ENCODE measurements around the gene GPR78.

GRCh38 chr4:8579526-8580320, 469 bp upstream of the GPR78 start:
- TF ChIP-seq CTCF (IDR thresholded peaks at IDR 0.05) = no peak
- no peak for TF ChIP-seq ZNF138 (CRISPR knock-in tag; conservative IDR thresholded peaks at IDR 0.05)
- TF ChIP-seq ATF2 (CRISPR knock-in tag; IDR thresholded peaks at IDR 0.05; ENCODE audit: borderline replicate concordance, low read depth) = no peak
- TF ChIP-seq MAX (CRISPR knock-in tag; IDR thresholded peaks at IDR 0.05) = no peak
- no peak for TF ChIP-seq NR3C1 (CRISPR knock-in tag; conservative IDR thresholded peaks at IDR 0.05; ENCODE audit: low read depth)
- TF ChIP-seq TEAD1 (CRISPR knock-in tag; IDR thresholded peaks at IDR 0.05) = no peak
- TF ChIP-seq ESRRA (CRISPR knock-in tag; IDR thresholded peaks at IDR 0.05; ENCODE audit: borderline replicate concordance) = no peak
- TF ChIP-seq ZBTB43 (CRISPR knock-in tag; IDR thresholded peaks at IDR 0.05) = no peak
- TF ChIP-seq ELF4 (CRISPR knock-in tag; IDR thresholded peaks at IDR 0.05; ENCODE audit: low read depth) = no peak
- TF ChIP-seq FOXP4 (CRISPR knock-in tag; IDR thresholded peaks at IDR 0.05) = no peak
- TF ChIP-seq ATF1 (CRISPR knock-in tag; IDR thresholded peaks at IDR 0.05) = no peak
- no peak for TF ChIP-seq STAT6 (CRISPR knock-in tag; conservative IDR thresholded peaks at IDR 0.05; ENCODE audit: low read depth)
- no peak for TF ChIP-seq SP1 (CRISPR knock-in tag; conservative IDR thresholded peaks at IDR 0.05)
- no peak for TF ChIP-seq CBFB (CRISPR knock-in tag; IDR thresholded peaks at IDR 0.05; ENCODE audit: low read depth)
